ENCODE measurements around the gene ABCA12. TPM values are rescaled to one million over a fixed set of nuclear protein-coding genes. Genes with fewer than 3 reads are reported as not detected.

ABCA12 gene
- total RNA-seq, 1 experiment from 2014 or later, result 1.3 TPM

GRCh38 chr2:215186021-215186420 lies 47.6 kb upstream of the ABCA12 start:
- no peaks in the 10 kb centered on the region for H4K20me1 ChIP-seq (ENCODE audit: insufficient read depth)
- no peak for DNase-seq (ENCODE audit: low read depth, low spot score)
- no peak overlapping the region for H3K27ac ChIP-seq (ENCODE audit: low read depth, low read length)
- H2AFZ ChIP-seq (ENCODE audit: low read depth, low read length, poor library complexity, severe bottlenecking), result no peak overlapping the region
- no peak for ATAC-seq
- no peaks in the 10 kb centered on the region for H3K4me1 ChIP-seq (ENCODE audit: control insufficient read depth in 1 of 2, insufficient read depth in 2 of 2, low read length in 2 of 2)
- no peaks in the 10 kb centered on the region for H3K36me3 ChIP-seq (ENCODE audit: control insufficient read depth in 1 of 2, insufficient read depth in 2 of 2, low read length in 2 of 2)
- no peak overlapping the region for H3K4me2 ChIP-seq (ENCODE audit: low read length)
- TF ChIP-seq REST (IDR thresholded peaks at IDR 0.05; ENCODE audit: low read depth) (no peak), ATF3 (IDR thresholded peaks at IDR 0.05) (no peak), EZH2phosphoT487 (IDR thresholded peaks at IDR 0.05; ENCODE audit: borderline replicate concordance) (no peak), SP1 (IDR thresholded peaks at IDR 0.05; ENCODE audit: low read depth) (no peak), TCF7L2 (IDR thresholded peaks at IDR 0.05; ENCODE audit: borderline replicate concordance, extremely low read depth, insufficient read depth, insufficient read length) (no peak), ZFX (IDR thresholded peaks at IDR 0.05) (no peak), ELF1 (IDR thresholded peaks at IDR 0.05; ENCODE audit: borderline replicate concordance, low read depth) (no peak), SIN3A (IDR thresholded peaks at IDR 0.05; ENCODE audit: low read depth) (no peak), CBX3 (IDR thresholded peaks at IDR 0.05; ENCODE audit: low read depth) (no peak), POLR2A (IDR thresholded peaks at IDR 0.05; ENCODE audit: borderline replicate concordance, extremely low read depth, insufficient read depth, insufficient read length) (no peak)
- BruUV-seq (replicated peaks), result no TSS peak
- no peaks in the 10 kb centered on the region for H3K79me2 ChIP-seq (ENCODE audit: insufficient read depth, low read length)
- intact Hi-C loops (cut with micrococcal nuclease), result no loop called here
- no peaks in the 10 kb centered on the region for H3K9me2 ChIP-seq (ENCODE audit: insufficient read depth)
- H3K27me3 ChIP-seq (ENCODE audit: insufficient read depth, low read length), result no peaks in the 10 kb centered on the region
- ChIA-PET POLR2A (no interaction called here), CTCF (no interaction called here), RAD21 (ENCODE audit: low non-redundant PET in 1 of 2, low total read pairs in 2 of 2, uncharacterized antibody in 2 of 2, unreplicated experiment in 2 of 2) (no interaction called here)
- H3K9me3 ChIP-seq (ENCODE audit: control insufficient read depth in 1 of 2, insufficient read depth in 1 of 2, low read depth in 1 of 2, low read length in 2 of 2), result no peaks in the 10 kb centered on the region
- no peak overlapping the region for H3K4me3 ChIP-seq (replicated peaks in 1 of 2; ENCODE audit: low read depth in 1 of 2, low read length in 2 of 2)
- no peak overlapping the region for H3K9ac ChIP-seq (ENCODE audit: low read length)

Measured in HCT116 (cell line).